Calu3 (cell line): ENCODE data around the gene GNB1L. TPM values are rescaled to one million over a fixed set of nuclear protein-coding genes. Genes with fewer than 3 reads are reported as not detected.

Experiments
- BruUV-seq: library from RNA; stranded (reverse); fragments of 400-500 nt; replicated peaks from 2 replicates; lab custom pipeline; 2021; lab: Mats Ljungman, UMichigan
- CTCF ChIA-PET: fragments of 300-600 bp; sonication (Branson Sonifier 250); formaldehyde crosslinking; loops from one replicate; lab custom pipeline; 2022; ENCODE audit warnings: antibody characterized with exemption; lab: Charles Lee
- DNase-seq: peaks from one replicate; pipeline ENCODE4 v3.0.0; 2022
- H3K27ac Mint-ChIP-seq: one replicate; pipeline ENCODE4 v1.8.0; 2022; ENCODE audit warnings: mixed read lengths; ENCODE audit not compliant: unreplicated experiment
- H3K27me3 Mint-ChIP-seq: one replicate; pipeline ENCODE4 v1.8.0; 2022; ENCODE audit warnings: mixed read lengths; ENCODE audit not compliant: unreplicated experiment
- H3K36me3 Mint-ChIP-seq: one replicate; pipeline ENCODE4 v1.8.0; 2022; ENCODE audit warnings: mild to moderate bottlenecking, moderate library complexity, mixed read lengths; ENCODE audit not compliant: insufficient read depth, unreplicated experiment
- H3K4me1 Mint-ChIP-seq: one replicate; pipeline ENCODE4 v1.8.0; 2022; ENCODE audit warnings: mild to moderate bottlenecking, low read depth, mixed read lengths; ENCODE audit not compliant: unreplicated experiment
- H3K4me3 Mint-ChIP-seq: one replicate; pipeline ENCODE4 v1.8.0; 2022; ENCODE audit warnings: mild to moderate bottlenecking, low read depth, moderate library complexity, mixed read lengths; ENCODE audit not compliant: unreplicated experiment
- H3K9me3 Mint-ChIP-seq: one replicate; pipeline ENCODE4 v1.8.0; 2022; ENCODE audit warnings: low read depth, mixed read lengths; ENCODE audit not compliant: unreplicated experiment
- CTCF ChIP-seq: fragments of 200-600 bp; IDR thresholded peaks from one replicate; pipeline ENCODE4 v1.8.0; 2022; ENCODE audit warnings: antibody characterized with exemption; ENCODE audit not compliant: unreplicated experiment
- intact Hi-C: fragments of 100-400 bp; cut with micrococcal nuclease; formaldehyde crosslinking; loops from one replicate; pipeline ENCODE4 v1.10.0; 2022; ENCODE audit not compliant: unreplicated experiment
- total RNA-seq: library from RNA; stranded (reverse); gene quantifications from 2 replicates; pipeline ENCODE4 v1.2.3, GENCODE V29; 2022

The GNB1L gene
- total RNA-seq, 1 experiment from 2014 or later, result 13.0 TPM

- Mint-ChIP-seq H3K27me3 (peaks cover 78% of the 10 kb centered on the region), H3K4me1 (peaks cover 13% of the 10 kb centered on the region), H3K9me3 (no peaks in the 10 kb centered on the region), H3K27ac (no peak overlapping the region), H3K4me3 (no peak overlapping the region), H3K36me3 (peaks cover 4% of the 10 kb centered on the region)
- intact Hi-C loops, result no loop called here
- TF ChIP-seq CTCF, result no peak
- no peak for DNase-seq
- CTCF ChIA-PET, result interaction anchor here (0.6 to 1.1 kb wide), 2 partner anchors 9 to 38 kb away, joined by 3 to 6 read pairs; no protein-coding TSS in a partner anchor
- no TSS peak for BruUV-seq
These were observed 90.4 kb downstream of the GNB1L start for GRCh38 chr22:19764299-19764593.

- no peaks in the 10 kb centered on the region for H3K9me3 Mint-ChIP-seq
- TF ChIP-seq CTCF, result no peak
- no peak overlapping the region for H3K4me3 Mint-ChIP-seq
- intact Hi-C loops, result no loop called here
- peaks cover 4% of the 10 kb centered on the region for H3K36me3 Mint-ChIP-seq
- peaks cover 13% of the 10 kb centered on the region for H3K4me1 Mint-ChIP-seq
- BruUV-seq, result no TSS peak
- CTCF ChIA-PET, result interaction anchor here (0.6 to 1.1 kb wide), 2 partner anchors 10 to 449 kb away, joined by 3 read pairs; no protein-coding TSS in a partner anchor
- DNase-seq, result no peak
- no peak overlapping the region for H3K27ac Mint-ChIP-seq
- H3K27me3 Mint-ChIP-seq, result peaks cover 79% of the 10 kb centered on the region
These were observed 91.0 kb downstream of the GNB1L start for GRCh38 chr22:19763458-19764298.

- CTCF ChIA-PET, result interaction anchor here (0.6 kb wide), 1 partner anchor 448 kb away, joined by 3 read pairs; no protein-coding TSS in a partner anchor
- Mint-ChIP-seq H3K27ac (no peak overlapping the region), H3K27me3 (peaks cover 84% of the 10 kb centered on the region), H3K36me3 (peaks cover 4% of the 10 kb centered on the region), H3K9me3 (no peaks in the 10 kb centered on the region), H3K4me1 (peaks cover 13% of the 10 kb centered on the region), H3K4me3 (no peak overlapping the region)
- no peak for TF ChIP-seq CTCF
- intact Hi-C loops, result no loop called here
- no TSS peak for BruUV-seq
- DNase-seq, result no peak
These were observed 91.9 kb downstream of the GNB1L start for GRCh38 chr22:19762568-19763457.

GRCh38 chr22:19761725-19762567 lies 92.7 kb downstream of the GNB1L start:
- H3K4me1 Mint-ChIP-seq, result peaks cover 13% of the 10 kb centered on the region
- peaks cover 4% of the 10 kb centered on the region for H3K36me3 Mint-ChIP-seq
- intact Hi-C loops, result no loop called here
- no TSS peak for BruUV-seq
- TF ChIP-seq CTCF, result no peak
- CTCF ChIA-PET, result no interaction called here
- peaks cover 84% of the 10 kb centered on the region for H3K27me3 Mint-ChIP-seq
- no peak overlapping the region for H3K4me3 Mint-ChIP-seq
- no peaks in the 10 kb centered on the region for H3K9me3 Mint-ChIP-seq
- no peak overlapping the region for H3K27ac Mint-ChIP-seq
- DNase-seq, result no peak
